MV-4-11 (cell line): ENCODE data around the gene NFKB1.
"Not testable (repeated sequence)": the region's sequence is repeated elsewhere in the genome, so short reads cannot be mapped to it uniquely, and the experiment has no call there.

Experiments used
- DNase-seq: peaks from one replicate; lab custom pipeline; 2025; lab: John Stamatoyannopoulos, UW

NFKB1 gene

DNA sequence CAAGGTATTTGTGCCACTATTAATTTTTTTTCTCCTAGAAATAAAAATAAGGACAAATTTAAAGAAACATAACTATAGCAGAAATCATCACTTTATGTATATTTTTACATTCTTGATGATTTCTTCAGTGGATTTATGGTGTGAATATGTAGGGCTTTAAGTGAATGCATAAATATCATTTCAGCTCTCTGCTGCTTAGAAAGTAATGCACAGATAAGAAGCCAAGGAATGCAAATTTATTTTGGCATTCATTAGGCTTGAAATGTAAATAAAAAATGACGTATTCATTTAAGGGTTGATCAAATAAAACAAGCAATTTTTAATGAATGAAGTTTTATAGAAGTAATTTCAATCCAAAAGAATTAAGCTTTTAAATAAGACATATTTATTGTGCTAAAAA, 66.3 kb downstream of the NFKB1 start:
- no peak for DNase-seq

DNA sequence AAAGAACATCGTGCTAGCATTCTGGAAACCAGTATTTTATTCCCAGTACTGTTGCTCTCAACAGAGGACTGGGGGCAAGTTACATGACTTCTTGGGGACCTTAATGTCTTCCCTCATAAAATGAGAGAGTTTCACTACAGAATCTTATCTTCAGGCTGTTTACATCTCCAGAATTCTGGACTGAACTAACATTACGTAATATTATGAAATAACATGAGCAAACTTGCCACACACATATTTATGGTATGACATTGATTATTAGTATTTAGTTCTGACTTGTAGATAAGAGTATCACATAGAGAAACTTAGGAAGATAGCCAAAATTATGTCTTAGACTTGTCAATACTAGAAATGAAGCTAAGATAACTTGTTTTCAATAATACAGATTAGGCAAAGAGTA, 68.0 kb downstream of the NFKB1 start:
- peak; percentile 2 for DNase-seq

DNA sequence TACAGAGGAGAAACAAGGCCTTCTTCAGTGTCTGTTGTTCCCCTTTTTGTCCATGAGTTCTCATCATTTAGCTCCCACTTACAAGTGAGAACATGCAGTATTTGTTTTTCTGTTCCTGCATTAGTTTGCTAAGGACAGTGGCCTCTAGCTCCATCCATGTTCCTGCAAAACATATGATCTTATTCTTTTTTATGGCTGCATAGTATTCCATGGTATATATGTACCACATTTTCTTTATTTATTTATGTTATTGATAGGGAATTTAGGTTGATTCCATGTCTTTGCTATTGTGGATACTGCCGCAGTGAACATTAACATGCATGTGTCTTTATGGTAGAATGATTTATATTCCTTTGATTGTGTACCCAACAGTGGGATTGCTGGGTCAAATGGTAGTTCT, 69.1 kb downstream of the NFKB1 start:
- DNase-seq: not testable (repeated sequence)

DNA sequence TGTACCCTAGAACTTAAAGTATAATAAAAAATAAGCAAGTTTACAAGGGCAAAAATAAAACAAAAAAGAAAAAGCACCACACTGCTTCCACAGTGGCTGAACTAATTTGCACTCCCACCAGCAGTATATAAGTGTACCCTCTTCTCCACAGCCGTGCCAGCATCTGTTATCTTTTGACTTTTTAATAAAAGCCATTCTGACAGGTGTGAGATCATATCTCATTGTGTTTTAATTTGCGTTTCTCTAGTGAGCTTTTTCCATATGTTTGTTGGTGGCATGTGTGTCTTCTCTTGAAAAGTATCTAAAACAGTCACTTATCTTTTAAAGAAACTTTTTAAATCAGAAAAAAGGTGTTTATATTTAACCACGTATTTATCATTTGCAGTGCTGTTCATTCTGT, 71.3 kb downstream of the NFKB1 start:
- DNase-seq: no peak

DNA sequence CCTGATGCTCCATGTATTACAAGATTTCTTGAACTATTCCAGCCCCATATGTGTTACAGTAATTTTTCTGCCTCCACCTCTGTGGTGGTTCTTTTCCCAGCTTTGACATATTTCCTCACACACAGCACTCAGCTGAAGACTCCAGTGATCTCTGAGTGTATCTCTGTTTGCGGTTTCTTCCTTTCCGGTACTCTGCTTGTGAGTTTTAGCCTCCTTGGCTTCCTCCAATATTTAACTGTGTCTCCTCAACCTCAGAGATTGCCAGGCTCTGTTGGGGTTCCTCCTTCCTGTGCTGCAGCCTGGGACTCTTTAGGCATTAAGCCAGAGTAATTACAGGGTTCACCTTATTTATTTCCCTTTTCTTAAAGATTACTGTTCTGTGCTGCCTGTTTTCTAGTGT, 73.2 kb downstream of the NFKB1 start:
- peak; percentile 85 for DNase-seq

DNA sequence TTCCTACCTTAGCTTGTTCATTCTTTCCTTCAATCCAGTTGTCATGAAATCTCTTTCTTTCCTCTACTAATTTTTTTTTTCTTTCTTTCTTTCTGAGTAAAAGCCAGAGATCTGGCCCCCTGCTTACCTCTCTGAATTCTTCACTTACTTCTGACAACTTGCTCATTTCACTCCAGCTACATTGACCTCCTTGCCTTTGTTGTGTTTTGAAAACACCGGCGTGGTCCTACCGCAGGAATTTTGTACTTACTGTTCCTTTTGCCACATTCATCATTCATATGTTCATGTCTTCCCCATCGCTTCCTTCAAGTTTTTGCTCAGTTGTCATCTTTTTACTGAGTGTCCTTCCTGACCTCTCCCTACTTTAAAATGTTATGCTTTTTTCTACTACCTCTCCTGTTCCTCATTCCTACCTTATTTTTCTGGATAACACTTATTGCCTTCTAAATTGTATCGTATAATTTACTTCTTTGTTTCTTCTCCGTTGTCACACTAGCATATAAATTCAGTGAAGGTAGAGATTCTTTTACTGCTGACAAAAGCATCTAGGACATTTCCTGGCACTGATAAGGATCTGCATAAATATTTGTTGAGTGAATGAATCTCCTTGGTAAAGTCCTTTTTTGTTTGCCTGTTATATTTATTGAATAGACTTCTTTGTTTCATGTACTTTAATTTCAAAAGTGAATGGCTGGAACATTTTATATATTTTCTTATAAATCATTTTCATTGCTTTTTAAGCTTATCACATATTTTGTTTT, 74.4 kb downstream of the NFKB1 start:
- no peak for DNase-seq

DNA sequence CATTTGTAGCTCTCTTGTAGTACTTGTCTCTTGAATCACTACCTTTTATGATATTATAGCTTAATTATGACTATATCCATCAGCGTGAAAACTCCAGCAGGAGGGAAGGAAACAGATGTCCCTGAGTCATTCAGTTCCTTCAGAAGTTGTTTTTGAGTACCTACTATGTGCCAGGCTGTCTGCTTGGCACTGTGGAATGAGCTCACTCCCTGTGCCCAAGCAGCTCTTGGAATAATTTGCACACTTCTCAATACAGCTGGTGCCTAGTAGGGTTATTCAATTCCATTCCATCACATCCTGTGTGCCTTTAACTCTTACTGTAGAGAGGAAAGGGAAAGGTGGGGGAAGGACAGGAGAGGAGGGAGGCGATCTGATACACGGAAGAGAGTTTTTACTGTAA, 77.1 kb downstream of the NFKB1 start:
- no peak for DNase-seq

DNA sequence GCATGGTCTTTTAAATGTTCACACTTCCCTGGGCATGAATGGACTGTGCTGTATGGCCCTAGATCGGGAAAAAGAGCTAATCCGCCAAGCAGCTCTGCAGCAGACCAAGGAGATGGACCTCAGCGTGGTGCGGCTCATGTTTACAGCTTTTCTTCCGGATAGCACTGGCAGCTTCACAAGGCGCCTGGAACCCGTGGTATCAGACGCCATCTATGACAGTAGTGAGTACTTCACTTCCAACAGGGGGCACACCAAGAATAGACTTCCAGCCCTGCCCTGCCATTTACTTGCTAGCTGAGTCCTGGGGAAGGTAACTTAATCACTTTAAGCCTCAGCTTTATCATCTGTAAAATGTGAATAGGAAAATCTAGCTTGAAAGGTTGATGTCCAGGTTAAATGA, 77.7 kb downstream of the NFKB1 start:
- no peak for DNase-seq

DNA sequence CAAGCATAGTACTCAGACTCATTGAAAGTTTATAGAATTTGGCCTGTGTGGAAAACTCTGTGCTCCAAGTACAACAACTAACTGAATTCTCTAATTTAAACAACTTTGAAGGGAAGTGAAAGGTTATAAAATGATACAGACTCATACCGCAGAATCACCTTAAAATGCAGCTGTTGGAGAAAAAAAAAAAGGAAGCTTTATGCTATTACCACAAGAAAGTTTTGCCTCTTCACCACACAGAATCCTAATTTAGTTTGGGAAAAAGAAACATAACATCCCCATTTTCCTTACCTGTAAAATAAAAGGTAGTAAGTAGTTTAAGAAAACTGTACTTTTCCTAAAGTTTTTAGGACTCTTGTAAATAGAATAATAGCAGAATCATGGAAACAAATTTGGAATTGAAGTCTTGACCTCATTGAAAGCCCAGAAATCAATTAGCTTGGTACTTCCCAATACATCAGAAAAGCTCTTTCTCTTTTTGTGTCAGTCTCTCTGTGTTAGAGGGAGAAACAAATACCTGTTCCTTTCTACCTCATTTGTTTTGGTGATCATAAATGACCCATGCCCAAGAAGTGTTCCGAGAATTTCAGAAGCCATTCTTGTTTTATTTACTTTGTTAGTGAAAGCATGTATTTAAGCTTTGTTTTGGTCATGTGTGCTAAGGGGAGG, 78.8 kb downstream of the NFKB1 start:
- no peak for DNase-seq

DNA sequence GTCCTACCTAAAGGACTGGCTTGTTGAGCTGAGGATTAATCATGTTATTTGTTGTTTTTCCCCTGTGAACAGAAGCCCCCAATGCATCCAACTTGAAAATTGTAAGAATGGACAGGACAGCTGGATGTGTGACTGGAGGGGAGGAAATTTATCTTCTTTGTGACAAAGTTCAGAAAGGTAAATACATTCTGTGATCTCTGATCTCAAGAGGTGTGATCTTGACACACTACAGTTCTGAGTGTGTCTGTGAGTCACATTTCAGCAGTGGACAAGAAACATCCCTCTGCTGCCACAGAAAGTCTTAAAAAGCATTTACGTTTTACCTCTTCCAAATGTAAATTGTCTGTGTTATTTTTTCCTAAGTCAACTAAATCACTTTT, 79.3 kb downstream of the NFKB1 start:
- DNase-seq: no peak

DNA sequence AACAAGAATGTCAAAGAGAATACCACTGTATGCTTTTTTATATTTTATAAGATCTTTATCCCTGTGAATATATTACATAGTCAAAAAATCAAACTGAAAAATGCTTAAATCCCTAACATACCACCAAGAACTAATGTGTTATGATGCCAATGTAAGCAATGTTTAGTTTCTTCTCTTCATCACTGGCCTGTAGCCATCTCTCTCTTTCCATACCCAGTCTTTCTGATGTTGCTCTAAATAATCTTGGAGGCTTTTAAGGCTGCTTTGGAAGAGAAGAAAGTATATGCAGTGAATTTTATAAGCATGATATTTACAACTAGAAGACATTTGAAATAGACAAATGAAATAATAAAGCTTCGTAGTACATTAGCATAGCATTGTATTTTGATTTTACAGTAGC, 82.9 kb downstream of the NFKB1 start:
- no peak for DNase-seq

DNA sequence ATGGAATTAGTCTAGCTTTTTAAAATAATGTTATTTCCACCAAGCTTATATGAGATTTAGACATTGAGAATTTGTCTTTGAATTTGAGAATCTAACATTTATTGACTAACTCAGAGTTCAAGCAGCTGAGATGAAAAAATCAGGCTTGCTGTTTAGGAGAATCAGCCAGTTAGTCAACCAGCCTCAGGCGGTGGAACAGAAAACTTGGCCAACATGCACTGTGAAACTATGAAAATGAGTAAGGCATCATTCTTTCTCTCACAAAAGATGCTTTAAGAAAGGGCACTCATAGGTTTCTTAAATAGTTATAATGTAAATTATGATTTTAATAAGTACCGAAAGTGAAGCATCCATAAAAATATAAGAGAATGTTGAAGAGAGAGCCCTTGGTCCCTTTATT, 84.2 kb downstream of the NFKB1 start:
- no peak for DNase-seq

DNA sequence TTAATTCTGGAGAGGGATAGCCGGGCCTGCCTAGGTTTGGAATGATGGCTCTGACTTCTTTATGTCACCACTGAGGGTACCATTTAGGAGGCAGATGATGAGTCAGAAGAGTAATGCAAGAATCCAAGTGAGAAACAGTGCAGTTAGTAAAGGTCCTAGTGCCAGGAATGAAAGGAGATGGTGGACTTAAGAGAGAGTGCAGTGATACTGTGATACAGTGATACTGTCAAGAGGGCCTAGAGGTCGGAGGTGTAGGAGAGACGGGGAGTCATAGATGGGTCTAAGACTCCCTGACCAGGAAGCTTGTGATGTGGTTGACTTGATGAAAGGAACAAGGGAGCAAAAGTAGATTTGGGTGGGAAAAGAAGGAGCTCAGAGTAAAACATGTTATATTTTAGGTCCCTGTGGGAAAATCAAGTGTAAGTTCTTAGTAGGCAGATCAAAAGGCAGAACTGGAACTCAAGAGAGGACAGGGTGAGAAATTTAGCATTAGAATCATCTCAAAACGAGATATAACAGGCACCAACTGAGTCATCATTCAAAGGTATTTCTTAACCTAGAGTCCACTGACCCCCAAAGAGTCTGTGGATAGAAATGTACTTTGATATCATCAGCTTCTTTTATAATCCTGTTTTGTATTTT, 85.0 kb downstream of the NFKB1 start:
- DNase-seq: no peak

DNA sequence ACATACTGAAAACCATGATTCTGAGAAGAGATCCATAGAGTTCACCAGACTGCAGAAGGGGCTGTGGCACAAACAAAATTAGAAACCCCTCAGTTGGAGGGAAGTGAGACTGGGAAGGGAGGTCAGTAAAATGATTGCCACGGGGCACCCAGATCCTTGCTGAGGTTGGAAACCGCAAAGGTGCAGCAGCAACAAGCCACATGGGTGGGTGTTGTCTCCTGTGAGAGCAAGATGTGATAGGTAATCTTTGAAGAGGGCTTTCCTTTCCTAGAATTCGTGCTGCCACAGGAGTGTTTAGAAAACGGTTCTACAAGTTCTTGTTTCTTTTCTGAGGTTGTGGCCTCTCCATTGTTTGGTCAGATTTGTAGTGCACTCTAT, 85.5 kb downstream of the NFKB1 start:
- DNase-seq: no peak

DNA sequence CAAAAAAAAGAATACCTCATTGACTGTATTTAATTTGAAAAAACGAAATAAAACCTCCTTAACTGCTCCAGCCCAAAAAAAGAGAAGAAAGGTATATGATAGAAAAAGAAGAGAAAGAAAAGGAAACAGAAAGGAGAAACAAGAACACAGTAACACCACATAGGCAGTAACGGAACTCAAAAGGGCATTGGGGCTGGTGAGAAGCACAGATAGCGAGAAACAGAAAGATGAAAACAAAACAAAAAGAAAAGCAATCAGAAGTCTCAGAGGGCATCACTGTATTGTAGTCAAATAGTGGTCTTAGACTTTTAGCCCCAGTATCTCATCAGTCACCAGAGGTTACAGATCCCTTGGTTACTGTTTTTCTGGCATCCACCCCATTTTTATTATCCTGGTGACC, 88.6 kb downstream of the NFKB1 start:
- DNase-seq: no peak

DNA sequence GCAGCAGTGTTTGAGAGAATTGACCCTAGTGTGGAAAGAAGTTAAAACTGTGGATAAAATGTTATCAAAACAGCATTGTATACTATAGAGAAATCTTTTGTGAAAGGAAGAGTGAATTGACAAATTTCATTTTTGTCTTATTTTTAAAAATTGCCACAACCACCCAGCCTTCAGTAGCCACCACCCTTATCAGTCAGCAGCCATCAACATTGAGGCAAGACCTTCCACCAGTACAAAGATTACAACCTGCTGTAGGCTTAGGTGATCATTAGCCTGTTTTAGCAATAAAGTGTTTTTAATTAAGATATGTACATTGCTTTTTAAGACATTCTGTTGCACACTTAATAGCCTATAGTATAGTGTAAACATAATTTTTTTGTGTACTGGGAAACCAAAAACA, 91.1 kb downstream of the NFKB1 start:
- DNase-seq: no peak

DNA sequence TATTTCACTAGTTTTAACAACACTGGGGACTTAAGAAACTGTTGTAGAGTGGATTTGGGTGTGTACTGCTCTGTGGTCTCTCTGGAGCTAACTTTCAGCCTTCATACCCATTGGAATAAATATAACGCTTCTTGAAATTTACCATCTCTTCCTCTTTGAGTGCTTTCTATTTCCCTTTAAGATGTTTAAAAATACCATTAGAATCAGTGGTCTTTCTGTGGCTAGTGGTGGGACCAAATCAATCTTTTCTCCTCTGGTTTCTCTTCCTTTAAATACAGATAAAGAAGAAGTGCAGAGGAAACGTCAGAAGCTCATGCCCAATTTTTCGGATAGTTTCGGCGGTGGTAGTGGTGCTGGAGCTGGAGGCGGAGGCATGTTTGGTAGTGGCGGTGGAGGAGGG, 92.0 kb downstream of the NFKB1 start:
- peak; percentile 97 for DNase-seq

DNA sequence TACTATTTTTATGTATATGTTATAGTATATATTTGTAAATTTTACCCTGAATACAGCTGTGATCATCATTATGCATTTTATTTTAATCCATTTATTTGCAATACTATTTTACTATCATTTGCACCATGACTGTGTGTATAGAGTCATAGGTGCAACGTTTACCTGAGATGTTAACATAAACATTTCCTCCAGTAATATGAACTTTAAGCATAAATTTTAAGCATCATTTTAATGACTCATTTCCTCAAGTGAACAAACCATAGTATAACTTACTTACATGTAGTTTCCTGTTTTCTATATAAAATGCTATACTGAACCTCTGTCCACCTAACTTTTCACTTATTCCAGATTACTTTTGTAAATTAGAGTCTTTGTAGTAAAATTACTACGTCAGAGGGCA, 92.8 kb downstream of the NFKB1 start:
- no peak for DNase-seq

DNA sequence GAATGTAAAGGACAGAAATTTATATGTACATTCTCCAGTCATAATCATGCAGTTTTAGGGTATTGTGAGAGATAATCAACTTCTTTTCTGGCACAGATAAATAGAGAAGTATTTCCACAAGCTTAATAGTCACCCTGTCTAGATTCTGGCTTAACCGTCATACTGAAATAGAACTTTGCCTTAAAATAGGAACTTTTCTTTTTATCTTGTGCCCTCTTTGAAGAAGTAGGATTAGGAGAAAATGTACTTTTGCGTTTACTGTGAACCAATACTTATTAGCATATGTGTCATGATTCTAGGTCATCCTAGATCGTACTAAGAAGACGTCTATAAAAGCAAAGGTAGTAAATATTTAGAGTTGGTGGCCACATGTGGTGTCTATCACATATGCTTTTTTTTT, 95.4 kb downstream of the NFKB1 start:
- peak; percentile 79 for DNase-seq

DNA sequence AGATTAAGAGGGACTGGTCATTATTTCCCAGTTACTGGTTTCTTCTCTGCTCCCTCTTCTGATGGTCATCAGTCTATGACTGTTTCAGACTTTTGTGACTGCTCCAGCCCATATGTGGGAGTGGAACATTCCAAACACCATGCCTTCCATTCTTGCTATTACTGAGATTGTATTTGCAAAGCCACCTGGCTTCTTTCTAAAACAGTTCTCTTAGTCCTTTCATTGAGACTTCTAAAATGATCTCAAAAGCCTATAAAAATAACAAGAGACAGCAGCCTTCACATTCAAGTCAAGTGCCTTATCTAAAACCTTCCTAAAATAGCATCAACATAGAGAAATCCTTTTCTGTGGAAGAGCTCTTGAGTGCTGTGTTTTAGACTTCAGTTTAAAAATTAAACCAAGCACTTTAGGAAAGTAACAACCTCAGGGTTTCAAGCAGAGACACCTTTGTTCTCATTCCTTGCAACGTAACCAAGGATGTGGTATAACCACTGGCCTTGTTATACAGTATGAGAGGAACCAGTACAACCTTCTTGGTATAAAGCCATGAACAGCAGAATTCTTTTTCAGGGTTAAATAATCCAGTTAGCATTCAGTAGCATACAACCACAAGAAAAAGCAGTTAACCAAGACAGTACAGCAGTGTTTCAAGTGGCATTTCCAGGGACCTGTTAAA, 97.1 kb downstream of the NFKB1 start:
- no peak for DNase-seq

DNA sequence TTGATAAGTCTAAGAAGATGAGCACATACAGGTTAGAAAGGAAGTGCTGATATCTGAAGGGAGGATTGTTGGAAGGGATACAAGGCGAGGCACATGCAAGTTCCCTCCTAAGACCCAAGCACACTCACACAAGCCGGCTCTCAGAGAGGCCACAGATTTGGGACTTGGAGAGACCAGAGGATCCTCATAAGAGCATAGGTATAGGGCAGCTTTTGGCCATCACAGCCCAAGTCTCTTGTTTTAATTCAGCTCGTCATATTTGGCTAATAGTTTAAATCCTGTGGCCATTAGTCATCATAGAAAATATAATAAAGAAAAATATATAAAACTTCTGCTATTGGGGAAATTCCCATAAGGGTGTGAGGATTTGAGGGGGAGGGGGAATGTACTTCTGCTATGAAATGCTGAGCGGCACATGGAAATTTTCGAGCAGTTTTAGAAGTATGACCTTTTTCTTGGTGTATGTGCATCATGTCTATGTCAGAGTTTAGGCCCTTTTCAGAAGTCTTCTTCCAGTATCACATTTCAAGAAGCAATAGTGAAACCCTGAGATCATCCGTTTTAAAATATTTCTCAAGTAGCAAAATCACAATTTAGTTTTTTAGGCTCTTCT, 97.7 kb downstream of the NFKB1 start:
- DNase-seq: no peak

DNA sequence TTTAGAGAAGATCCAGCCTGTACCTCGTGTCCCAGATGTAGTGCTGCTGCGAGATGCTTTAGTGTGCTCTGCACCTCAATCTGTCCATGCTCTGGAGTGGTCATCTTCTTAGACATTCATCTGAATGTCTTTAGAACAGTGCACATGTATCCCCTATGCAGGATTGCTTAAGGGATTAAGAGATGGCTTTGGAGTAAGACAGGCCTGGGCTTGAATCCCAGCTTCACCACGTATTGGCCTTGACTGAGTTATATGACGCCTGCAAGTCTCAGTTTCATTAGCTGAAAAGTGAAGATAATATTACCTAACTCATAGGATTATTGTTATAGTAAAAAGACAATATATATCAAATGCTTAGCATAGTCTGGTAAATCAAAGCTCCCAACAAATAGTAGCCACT, 98.3 kb downstream of the NFKB1 start:
- no peak for DNase-seq

DNA sequence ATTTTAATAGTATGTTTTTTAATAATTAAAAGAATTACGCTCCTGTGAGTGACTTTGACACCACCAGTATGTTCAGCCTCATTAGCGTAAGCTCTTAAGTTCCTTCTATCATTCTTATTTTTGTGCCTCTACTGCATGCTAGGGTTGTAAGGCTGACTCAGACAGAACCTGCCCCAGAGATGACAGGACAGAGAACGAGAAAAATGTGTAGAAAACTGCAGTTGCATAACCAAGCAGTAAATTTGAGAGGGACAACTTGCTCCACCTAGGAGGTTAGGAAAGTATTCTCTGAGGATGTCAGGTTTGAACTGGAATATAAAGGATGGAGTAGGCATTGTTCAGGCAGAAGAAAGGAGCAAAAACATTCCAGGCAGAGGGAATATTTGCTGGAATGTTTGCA, 98.7 kb downstream of the NFKB1 start:
- no peak for DNase-seq
